ENCODE data around the gene ITPK1.

The ITPK1 gene

DNA sequence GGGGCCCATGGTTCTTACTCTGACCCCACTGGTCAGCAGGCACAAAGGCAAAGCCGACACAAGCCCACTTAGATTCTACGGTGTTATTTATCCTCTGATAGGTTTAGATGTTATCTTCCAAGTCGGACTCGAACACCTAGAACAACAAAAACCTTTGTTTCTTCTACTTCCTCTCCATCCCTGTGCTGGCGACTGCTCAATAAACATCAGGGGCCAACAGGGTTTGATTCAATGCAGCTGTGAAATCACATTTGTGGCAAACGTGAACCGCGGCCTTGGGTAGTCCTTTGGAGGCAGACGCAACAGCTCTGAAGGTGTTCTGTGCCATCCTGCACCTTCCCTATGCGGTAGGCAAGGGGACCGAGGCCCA lies 105.6 kb downstream of the ITPK1 start:
- ATAC-seq (no peak), DNase-seq (no peak)
- H3K9me3 Mint-ChIP-seq = no peaks in the 10 kb centered on the region
- H3K36me3 Mint-ChIP-seq (ENCODE audit: low read depth) = peaks cover 2% of the 10 kb centered on the region
- H3K27ac Mint-ChIP-seq = no peak overlapping the region
- H3K4me1 Mint-ChIP-seq = peaks cover 32% of the 10 kb centered on the region
- H3K4me3 Mint-ChIP-seq = no peak overlapping the region
- H3K27me3 Mint-ChIP-seq = no peaks in the 10 kb centered on the region

DNA sequence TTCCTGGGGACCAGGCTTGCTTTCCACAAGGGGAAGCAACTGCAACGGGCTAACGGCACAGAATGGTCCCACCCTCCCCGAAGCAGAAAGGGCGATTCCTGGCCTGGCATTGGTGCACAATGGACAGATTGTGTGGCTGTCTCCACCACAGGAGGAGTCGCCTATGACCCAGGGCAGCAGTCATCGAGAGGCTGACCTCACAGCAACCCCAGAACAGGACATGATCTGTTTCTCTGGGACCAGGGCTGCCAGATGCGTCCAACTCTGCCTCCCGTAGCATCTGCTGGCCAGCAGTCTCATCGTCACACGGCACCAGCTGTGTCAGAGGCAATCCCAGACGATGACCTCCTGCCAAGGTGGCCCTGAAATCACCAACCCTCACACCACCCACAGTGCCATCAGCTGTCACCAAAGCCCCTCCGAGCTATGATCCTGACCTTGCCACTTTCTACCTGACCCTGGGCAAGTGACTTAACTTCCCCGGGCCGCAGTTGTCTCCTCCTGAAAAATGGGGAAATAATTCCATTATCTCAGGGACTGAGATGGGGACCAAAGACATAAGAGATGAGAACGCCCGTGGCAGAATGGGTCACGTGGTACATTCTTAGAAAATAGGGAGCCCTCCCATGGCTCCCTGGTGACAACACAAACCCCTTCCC lies 106.1 kb downstream of the ITPK1 start:
- peaks cover 29% of the 10 kb centered on the region for H3K4me1 Mint-ChIP-seq
- no peak for ATAC-seq
- no peaks in the 10 kb centered on the region for H3K9me3 Mint-ChIP-seq
- H3K36me3 Mint-ChIP-seq (ENCODE audit: low read depth) = no peaks in the 10 kb centered on the region
- no peak for DNase-seq
- no peak overlapping the region for H3K4me3 Mint-ChIP-seq
- H3K27ac Mint-ChIP-seq = no peak overlapping the region
- no peaks in the 10 kb centered on the region for H3K27me3 Mint-ChIP-seq

DNA sequence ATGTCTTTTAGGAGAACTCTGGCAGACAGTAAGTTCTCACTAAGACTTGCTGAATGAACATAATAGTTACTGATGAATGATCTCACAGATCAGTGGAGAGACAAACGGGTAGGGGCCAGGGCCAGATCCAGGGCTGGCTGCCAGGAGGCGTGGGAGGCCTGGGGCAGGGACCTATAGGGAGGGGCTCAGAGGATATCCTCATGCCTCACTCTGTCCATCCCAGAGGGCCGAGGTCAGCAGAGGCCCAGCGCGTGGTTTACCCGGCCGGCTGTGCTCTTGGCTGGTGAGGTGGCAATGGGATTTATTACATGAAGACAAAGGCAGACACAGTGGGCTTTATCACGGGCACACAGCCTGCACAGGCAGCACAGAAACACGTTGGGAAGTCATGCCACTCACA lies 107.3 kb downstream of the ITPK1 start:
- Mint-ChIP-seq H3K36me3 (ENCODE audit: low read depth) (no peaks in the 10 kb centered on the region), H3K27ac (peak overlapping the region; percentile 30), H3K4me1 (peaks cover 18% of the 10 kb centered on the region), H3K4me3 (no peak overlapping the region), H3K9me3 (no peaks in the 10 kb centered on the region), H3K27me3 (no peaks in the 10 kb centered on the region)
- no peak for DNase-seq
- ATAC-seq = no peak

DNA sequence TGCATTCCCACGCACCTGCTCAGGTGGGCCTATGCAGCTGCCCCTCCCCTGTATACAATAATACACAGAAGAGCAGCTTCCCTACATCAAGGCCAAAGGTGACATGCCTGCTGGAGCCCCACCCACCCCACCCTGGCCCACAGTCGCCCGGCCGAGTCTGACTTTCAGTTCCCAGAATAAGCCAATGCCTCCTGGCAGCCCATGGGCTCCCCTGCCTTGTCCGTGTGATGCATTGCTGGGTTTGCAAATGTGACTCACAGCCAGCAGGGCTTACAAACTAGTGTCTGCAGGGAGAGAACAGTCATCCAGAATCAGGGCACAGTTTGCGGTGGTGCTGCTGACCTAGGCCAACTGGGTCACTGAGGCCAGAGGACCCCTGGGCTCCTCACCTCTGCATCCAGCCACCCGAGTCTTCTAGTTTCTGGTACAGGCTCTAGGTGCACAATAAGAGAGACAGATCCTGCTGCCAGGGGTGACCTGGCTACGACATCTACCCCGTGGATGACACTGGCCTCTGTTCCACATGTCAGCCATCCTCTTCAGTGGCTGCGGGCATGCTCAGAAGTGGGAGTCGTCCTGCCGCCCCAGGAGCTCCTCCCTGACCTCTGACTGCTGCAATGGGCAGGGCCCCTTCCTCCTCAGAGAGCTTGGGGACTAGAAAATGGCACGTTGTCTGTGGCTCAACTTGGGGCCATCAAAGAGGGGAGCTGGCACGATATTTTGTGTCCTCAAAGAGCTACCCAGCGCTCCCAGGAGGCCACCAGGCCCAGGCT lies 108.3 kb downstream of the ITPK1 start:
- DNase-seq (no peak), ATAC-seq (no peak)
- no peak overlapping the region for H3K4me3 Mint-ChIP-seq
- H3K9me3 Mint-ChIP-seq = no peaks in the 10 kb centered on the region
- H3K27me3 Mint-ChIP-seq = no peaks in the 10 kb centered on the region
- H3K4me1 Mint-ChIP-seq = peaks cover 18% of the 10 kb centered on the region
- H3K36me3 Mint-ChIP-seq (ENCODE audit: low read depth) = no peaks in the 10 kb centered on the region
- H3K27ac Mint-ChIP-seq = no peak overlapping the region

DNA sequence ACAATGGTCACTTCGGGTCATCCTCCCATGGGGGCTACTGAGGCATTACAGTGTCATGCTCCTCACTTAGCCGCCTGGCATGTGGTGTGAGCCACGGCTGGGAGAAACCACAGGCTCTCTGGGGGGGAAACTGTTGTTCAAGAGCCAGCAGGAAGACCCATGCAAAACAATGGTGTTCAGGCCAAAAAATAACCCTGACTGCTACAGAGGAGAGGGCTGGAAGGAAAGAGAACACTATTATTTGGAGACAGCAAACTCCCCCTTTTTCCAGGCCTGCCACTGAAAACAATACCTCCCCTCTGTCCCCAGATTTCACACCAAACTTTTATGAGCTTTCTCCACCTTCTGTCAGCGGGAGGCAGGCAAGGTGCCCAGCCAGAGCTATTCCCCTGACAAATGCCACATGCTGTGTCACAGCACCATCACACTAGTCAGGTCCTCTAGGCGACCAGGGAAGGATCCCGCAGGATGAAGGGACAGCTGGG lies 109.1 kb downstream of the ITPK1 start:
- peaks cover 13% of the 10 kb centered on the region for H3K4me1 Mint-ChIP-seq
- no peak for DNase-seq
- no peak overlapping the region for H3K27ac Mint-ChIP-seq
- no peak for ATAC-seq
- H3K36me3 Mint-ChIP-seq (ENCODE audit: low read depth) = no peaks in the 10 kb centered on the region
- H3K9me3 Mint-ChIP-seq = no peaks in the 10 kb centered on the region
- no peak overlapping the region for H3K4me3 Mint-ChIP-seq
- no peaks in the 10 kb centered on the region for H3K27me3 Mint-ChIP-seq

DNA sequence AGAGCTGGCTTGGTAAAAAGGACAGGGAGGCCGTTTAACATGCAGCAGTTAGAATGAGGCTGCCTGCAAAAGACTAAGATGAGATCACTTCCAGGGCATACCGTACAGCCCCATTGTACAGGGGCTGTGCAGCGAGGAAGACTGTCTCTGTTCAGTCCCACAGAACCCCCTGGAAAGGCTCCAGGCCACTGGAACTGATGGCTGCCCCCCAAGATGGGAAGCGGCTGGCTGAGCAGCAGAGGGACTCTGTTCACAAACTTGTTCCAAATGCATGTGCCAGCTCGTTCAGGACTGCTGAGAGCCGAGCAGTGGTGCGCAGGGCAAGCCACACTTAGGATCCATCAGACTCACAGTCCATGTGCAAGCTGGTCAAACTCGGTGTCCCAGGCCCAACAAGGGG lies 109.9 kb downstream of the ITPK1 start:
- no peak for DNase-seq
- no peaks in the 10 kb centered on the region for H3K36me3 Mint-ChIP-seq (ENCODE audit: low read depth)
- ATAC-seq = no peak
- no peaks in the 10 kb centered on the region for H3K27me3 Mint-ChIP-seq
- H3K4me1 Mint-ChIP-seq = peaks cover 13% of the 10 kb centered on the region
- no peak overlapping the region for H3K4me3 Mint-ChIP-seq
- no peak overlapping the region for H3K27ac Mint-ChIP-seq
- H3K9me3 Mint-ChIP-seq = no peaks in the 10 kb centered on the region

DNA sequence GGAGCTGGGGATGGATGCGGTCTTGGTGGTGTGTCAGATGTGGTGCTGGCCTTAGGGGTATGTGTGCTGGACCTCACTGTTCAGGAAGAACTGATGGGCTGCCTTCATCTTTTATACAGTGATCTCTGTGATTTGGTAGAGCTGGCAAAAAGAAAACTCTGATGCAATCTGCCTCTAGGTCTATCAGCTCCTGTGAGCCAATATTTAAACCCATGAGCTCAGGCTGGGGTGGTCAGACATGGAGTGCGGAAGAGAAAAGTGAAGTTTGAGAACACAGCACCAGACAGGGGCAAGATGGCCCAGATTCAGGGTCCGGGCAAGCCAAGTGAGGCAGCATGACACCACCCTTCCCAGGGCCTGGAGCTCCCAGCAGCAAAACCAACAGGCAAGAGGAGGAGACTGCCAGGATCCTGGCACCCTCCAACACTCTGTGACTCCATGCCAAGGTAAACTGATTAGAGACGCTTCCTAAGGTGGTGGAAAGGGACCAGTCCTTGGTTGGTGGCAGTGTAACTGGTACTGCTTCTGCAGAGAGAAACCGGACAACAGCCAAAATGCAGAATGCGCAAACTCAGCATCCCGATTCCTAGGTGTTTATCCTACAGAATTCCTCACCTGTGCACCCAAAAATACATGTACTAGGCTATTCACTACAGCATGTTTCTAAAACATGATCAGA lies 110.5 kb downstream of the ITPK1 start:
- peak overlapping the region; percentile 30 for H3K27ac Mint-ChIP-seq
- no peak for ATAC-seq
- H3K9me3 Mint-ChIP-seq = no peaks in the 10 kb centered on the region
- peaks cover 13% of the 10 kb centered on the region for H3K4me1 Mint-ChIP-seq
- DNase-seq = no peak
- no peaks in the 10 kb centered on the region for H3K36me3 Mint-ChIP-seq (ENCODE audit: low read depth)
- no peak overlapping the region for H3K4me3 Mint-ChIP-seq
- no peaks in the 10 kb centered on the region for H3K27me3 Mint-ChIP-seq

DNA sequence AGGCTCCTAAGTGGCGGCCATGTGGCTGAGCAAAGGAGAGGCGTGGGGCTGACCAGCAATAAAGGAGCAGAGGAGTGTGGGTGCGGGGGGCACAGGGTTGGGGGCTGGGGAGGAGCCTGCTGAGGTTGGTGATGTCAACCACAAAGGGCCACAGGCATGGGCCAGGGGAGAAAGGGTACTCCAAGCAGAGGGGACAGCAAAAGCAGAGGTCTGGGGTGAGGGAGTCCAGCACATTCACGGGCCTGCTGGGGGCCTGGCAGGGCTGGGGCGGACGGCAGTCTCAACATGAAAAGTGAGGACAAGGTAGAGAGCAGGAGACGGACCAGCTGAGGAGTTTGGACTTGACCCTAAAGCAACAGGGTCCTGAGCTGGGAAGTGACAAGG lies 111.0 kb downstream of the ITPK1 start:
- DNase-seq (no peak), ATAC-seq (no peak)
- no peak overlapping the region for H3K4me3 Mint-ChIP-seq
- no peaks in the 10 kb centered on the region for H3K36me3 Mint-ChIP-seq (ENCODE audit: low read depth)
- peaks cover 13% of the 10 kb centered on the region for H3K4me1 Mint-ChIP-seq
- H3K9me3 Mint-ChIP-seq = no peaks in the 10 kb centered on the region
- H3K27ac Mint-ChIP-seq = peak overlapping the region; percentile 61
- H3K27me3 Mint-ChIP-seq = no peaks in the 10 kb centered on the region

DNA sequence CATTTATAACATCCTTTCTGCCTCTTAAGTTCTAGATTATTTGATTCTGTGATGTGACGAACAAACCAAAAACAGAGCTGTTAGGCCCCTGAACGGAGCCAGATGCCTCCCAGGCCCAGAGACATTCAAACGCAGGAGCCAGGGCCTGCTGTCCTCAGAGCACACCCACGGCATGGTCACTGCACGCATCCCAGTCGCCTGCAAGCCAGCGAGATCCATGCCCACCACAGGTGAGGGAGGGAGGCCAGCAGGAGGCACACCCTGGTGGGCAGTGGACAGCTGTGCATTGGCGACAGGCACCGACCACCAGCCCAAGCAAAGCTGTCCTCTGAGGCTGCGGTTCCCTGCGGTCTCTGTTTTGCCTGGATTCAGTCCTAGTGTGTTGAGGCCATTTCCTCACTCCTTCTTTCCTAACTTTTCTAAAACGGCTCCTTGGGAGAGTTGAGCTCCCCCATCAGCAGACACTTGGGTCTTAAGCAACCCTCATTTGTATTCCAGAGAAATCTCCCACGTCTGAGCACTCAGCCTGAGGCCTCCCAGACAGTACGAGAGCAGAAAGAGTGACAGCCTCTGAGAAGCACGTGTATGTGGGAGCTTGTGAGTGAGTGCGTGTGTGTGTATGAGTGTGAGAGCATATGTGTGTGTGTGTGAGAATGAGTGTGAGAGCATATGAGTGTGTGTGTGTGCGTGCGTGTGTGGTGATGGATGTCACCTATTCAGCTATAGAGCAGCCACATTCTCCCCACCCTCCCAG lies 111.6 kb downstream of the ITPK1 start:
- peaks cover 13% of the 10 kb centered on the region for H3K4me1 Mint-ChIP-seq
- ATAC-seq (no peak), DNase-seq (no peak)
- H3K36me3 Mint-ChIP-seq (ENCODE audit: low read depth) = no peaks in the 10 kb centered on the region
- no peak overlapping the region for H3K4me3 Mint-ChIP-seq
- H3K9me3 Mint-ChIP-seq = no peaks in the 10 kb centered on the region
- H3K27ac Mint-ChIP-seq = peak overlapping the region; percentile 61
- H3K27me3 Mint-ChIP-seq = no peaks in the 10 kb centered on the region

DNA sequence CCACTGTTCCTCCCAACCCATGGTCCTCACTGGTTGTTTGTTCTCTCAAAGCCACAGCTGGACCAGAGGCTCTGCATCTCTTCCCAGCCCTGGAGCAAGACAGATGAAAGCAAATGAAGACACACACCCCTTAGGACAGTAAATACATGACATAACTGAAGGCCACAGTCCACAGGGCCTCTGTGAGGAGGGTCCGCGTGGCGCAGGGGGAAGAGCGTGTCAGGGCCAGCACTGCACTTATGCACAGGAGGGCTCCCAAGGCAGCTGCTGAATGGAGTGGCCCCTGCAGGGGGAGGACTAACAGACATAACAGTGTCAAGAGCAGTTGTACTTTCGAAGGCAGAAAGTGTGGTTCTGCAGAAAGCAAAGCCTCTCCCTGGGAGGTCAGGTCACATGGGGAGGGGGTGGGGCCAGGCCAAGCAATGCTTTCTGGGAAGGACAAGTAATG lies 112.8 kb downstream of the ITPK1 start:
- Mint-ChIP-seq H3K36me3 (ENCODE audit: low read depth) (no peaks in the 10 kb centered on the region), H3K4me3 (no peak overlapping the region)
- no peak for ATAC-seq

DNA sequence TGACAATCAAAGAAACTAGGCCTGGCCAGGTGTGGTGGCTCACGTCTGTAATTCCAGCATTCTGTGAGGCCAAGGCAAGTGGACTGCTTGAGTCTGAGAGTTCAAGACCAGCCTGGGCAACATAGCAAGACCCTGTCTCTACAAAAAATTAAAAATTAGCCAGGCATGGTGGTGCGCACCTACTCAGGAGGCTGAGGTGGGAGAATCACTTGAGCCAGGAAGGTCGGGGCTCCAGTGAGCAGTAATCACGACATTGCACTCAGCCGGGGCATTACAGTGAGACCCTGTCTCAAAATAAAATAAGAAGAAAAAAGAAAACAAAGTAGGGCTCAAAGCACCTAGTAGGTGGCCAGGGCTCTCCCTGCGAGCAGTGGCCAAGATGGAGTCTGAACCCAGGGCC lies 113.7 kb downstream of the ITPK1 start:
- no peak for DNase-seq
- Mint-ChIP-seq H3K4me3 (no peak overlapping the region), H3K9me3 (no peaks in the 10 kb centered on the region), H3K36me3 (ENCODE audit: low read depth) (no peaks in the 10 kb centered on the region), H3K27ac (no peak overlapping the region), H3K4me1 (peaks cover 7% of the 10 kb centered on the region), H3K27me3 (no peaks in the 10 kb centered on the region)
- no peak for ATAC-seq

More for the DNA sequence above, 112.8 kb downstream of the ITPK1 start:
- H3K9me3 Mint-ChIP-seq = no peaks in the 10 kb centered on the region
- no peaks in the 10 kb centered on the region for H3K27me3 Mint-ChIP-seq
- H3K4me1 Mint-ChIP-seq = peaks cover 10% of the 10 kb centered on the region
- H3K27ac Mint-ChIP-seq = peak overlapping the region; percentile 42
- DNase-seq = no peak

DNA sequence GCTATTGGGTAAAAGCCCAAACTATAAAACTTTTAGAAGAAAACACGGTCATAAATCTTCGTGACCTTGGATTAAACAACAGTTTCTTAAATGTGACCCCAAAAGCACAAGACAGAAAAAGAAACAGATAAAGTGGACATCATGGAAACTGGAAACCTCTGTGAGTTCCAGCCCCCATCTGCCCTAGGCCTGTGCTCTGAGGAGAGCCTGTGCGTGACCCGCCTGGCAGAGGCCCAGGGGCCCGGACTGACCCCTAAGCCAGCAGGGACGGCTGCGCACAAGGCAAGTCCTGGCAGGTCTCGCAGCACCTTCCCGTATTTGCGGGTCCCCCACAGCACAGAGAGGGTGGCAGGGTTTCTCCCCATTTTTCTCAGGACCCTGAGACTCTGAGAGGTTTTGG lies 116.8 kb downstream of the ITPK1 start:
- Mint-ChIP-seq H3K36me3 (ENCODE audit: low read depth) (peaks cover 1% of the 10 kb centered on the region), H3K27me3 (no peaks in the 10 kb centered on the region), H3K27ac (no peak overlapping the region), H3K9me3 (no peaks in the 10 kb centered on the region), H3K4me1 (peaks cover 4% of the 10 kb centered on the region), H3K4me3 (no peak overlapping the region)
- ATAC-seq (no peak), DNase-seq (no peak)

DNA sequence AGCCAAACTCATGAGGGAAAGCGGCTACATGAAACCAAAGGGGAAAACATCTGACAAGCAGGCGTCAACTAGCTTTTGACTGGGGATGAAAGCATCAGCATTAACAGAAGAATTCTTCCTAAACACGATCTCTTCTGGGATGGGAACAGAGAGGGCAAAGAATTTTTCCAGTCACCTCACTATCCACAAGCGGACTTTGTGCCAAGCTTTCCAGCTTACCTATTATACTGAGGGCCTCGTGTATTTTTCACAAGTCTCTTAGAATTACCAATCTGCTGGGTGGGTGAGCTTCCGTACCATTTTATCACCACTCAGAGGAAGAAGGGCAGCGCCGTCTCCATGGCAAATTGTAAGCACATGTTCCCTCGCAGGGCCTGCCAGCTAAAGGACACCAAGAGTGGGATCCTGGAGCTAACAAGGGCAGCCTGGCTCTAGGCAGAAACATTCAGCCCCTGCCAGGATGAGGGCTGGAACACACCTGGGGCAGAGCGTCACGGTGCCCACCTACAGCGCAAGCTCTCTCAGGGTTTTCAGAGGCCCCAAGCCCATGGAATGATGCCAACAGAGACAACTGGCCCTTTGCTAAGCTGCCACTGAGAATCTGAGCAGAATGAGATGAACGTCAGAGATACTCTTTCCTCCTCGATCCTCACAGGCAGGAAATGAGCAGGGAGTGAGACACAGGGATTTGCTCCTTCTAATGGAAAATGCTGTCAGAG lies 118.2 kb downstream of the ITPK1 start:
- no peaks in the 10 kb centered on the region for H3K9me3 Mint-ChIP-seq
- ATAC-seq = no peak
- no peaks in the 10 kb centered on the region for H3K27me3 Mint-ChIP-seq
- H3K4me1 Mint-ChIP-seq = no peaks in the 10 kb centered on the region
- H3K4me3 Mint-ChIP-seq = no peak overlapping the region
- H3K36me3 Mint-ChIP-seq (ENCODE audit: low read depth) = peaks cover 3% of the 10 kb centered on the region
- peak overlapping the region; percentile 0 for H3K27ac Mint-ChIP-seq
- DNase-seq = no peak

DNA sequence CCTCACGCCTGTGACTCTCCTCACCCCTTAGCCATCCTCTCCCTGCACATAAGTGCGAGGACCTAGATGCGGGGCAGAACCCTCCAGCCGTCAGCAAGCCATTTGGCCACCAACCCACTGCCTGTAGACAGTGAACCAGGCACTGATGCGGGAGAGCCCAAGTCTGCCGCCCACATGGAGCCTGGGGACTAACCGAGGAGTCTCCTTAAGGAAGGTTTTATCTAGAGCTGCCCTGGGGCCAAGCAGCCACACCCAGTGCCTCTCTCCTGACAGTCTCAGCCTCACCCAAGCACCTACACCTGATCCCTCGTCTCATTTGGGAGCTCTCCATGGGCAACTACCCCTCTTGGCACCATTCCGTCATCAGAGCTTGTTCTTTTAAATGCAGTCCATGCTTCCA lies 120.1 kb downstream of the ITPK1 start:
- Mint-ChIP-seq H3K27me3 (no peaks in the 10 kb centered on the region), H3K4me1 (no peaks in the 10 kb centered on the region), H3K9me3 (no peaks in the 10 kb centered on the region), H3K36me3 (ENCODE audit: low read depth) (peaks cover 3% of the 10 kb centered on the region), H3K4me3 (no peak overlapping the region), H3K27ac (no peak overlapping the region)
- DNase-seq (no peak), ATAC-seq (no peak)

Measured in activated naive CD8-positive, alpha-beta T cell treated with anti-CD3 and anti-CD28 coated beads, Interleukin-2, amount 50 U/mL, for 24 hours (primary cell).